B cell (primary cell): ENCODE results near the gene MRAP2. TPM values are rescaled to one million over a fixed set of nuclear protein-coding genes. Genes with fewer than 3 reads are reported as not detected.

Source experiments
- ATAC-seq: fragments of 200-7000 bp; cut with Tn5 transposase; one replicate; pipeline ENCODE4 v1.10.0; 2021; ENCODE audit warnings: low read depth, mild to moderate bottlenecking, moderate number of reproducible peaks, moderate library complexity
- CTCF ChIA-PET: fragments of 350-600 bp; sonication (Branson Sonifier 250); formaldehyde crosslinking; loops from one replicate; lab custom pipeline; 2021; ENCODE audit warnings: antibody characterized with exemption, inconsistent platforms; lab: Charles Lee
- POLR2A ChIA-PET: fragments of 350-600 bp; sonication (Branson Sonifier 250); formaldehyde crosslinking; loops from one replicate; lab custom pipeline; 2021; ENCODE audit warnings: antibody characterized with exemption; lab: Charles Lee
- DNase-seq: peaks from one replicate; pipeline ENCODE4 v3.0.0; 2013
- H2AFZ ChIP-seq: 2 replicates; pipeline ENCODE4 v1.6.1; 2012; ENCODE audit warnings: mild to moderate bottlenecking, low read depth, low read length; ENCODE audit not compliant: insufficient read depth, poor library complexity, severe bottlenecking
- H3K27ac ChIP-seq, 2 donors: 1 replicate in 1 of 2; 2 replicates in 1 of 2; pipeline ENCODE4 v1.5.1; 2012 to 2013; ENCODE audit warnings: low read length in 2 of 2, mild to moderate bottlenecking in 2 of 2, moderate library complexity in 1 of 2
- H3K27me3 ChIP-seq, 4 experiments: fragments of 200-600 bp in 1 of 4; sonication (generic) in 1 of 4; replicated peaks in 1 of 4; 1 replicate in 2 of 4; 2 replicates in 2 of 4; pipeline versions ENCODE4 v1.6.1 to v1.7.0; 2013 to 2016; ENCODE audit warnings: low read length in 3 of 4, mild to moderate bottlenecking in 2 of 4, mixed read lengths in 1 of 4, moderate library complexity in 1 of 4; ENCODE audit not compliant: insufficient read depth in 4 of 4, control insufficient read depth in 3 of 4; ENCODE audit errors: control extremely low read depth in 1 of 4
- H3K36me3 ChIP-seq, 2 experiments: replicated peaks in 1 of 2; 1 replicate in 1 of 2; 2 replicates in 1 of 2; pipeline versions ENCODE4 v1.6.1 to v1.7.1; 2013; ENCODE audit warnings: low read length in 1 of 2; ENCODE audit not compliant: insufficient read depth in 2 of 2, control insufficient read depth in 1 of 2; ENCODE audit errors: control extremely low read depth in 1 of 2, extremely low read depth in 1 of 2
- H3K4me1 ChIP-seq, 2 donors: fragments of 200-600 bp in 1 of 2; sonication (generic) in 1 of 2; 1 replicate in 1 of 2; 2 replicates in 1 of 2; pipeline versions ENCODE4 v1.5.1 to v1.6.1; 2013 to 2017; ENCODE audit warnings: low read length in 2 of 2; ENCODE audit not compliant: control insufficient read depth in 2 of 2, insufficient read depth in 2 of 2
- H3K4me2 ChIP-seq: replicated peaks from 2 replicates; pipeline ENCODE3; 2012; ENCODE audit warnings: mild to moderate bottlenecking, low read depth, low read length; ENCODE audit not compliant: poor library complexity, severe bottlenecking
- H3K4me3 ChIP-seq, 5 experiments: fragments of 200-600 bp in 1 of 5; sonication (generic) in 1 of 5; 1 replicate in 3 of 5; 2 replicates in 2 of 5; pipeline versions ENCODE4 v1.5.1 to v1.7.0; 2011 to 2016; ENCODE audit warnings: low read length in 4 of 5, mild to moderate bottlenecking in 4 of 5, low read depth in 2 of 5, control low read depth in 1 of 5, moderate library complexity in 1 of 5; ENCODE audit not compliant: insufficient read depth in 1 of 5; ENCODE audit errors: control extremely low read depth in 1 of 5, extremely low read depth in 1 of 5
- H3K79me2 ChIP-seq: fragments of 200-600 bp; sonication (generic); one replicate; pipeline ENCODE4 v1.6.0; 2016; ENCODE audit warnings: low read length; ENCODE audit not compliant: control insufficient read depth, insufficient read depth
- H3K9ac ChIP-seq: fragments of 200-600 bp; sonication (generic); 2 replicates; pipeline ENCODE4 v1.6.1; 2017; ENCODE audit warnings: mild to moderate bottlenecking, low read length, moderate library complexity
- H3K9me3 ChIP-seq, 3 donors: one replicate each; pipeline versions ENCODE4 v1.6.1 to v1.7.1; 2013; ENCODE audit warnings: low read length in 2 of 3; ENCODE audit not compliant: control insufficient read depth in 2 of 3, insufficient read depth in 1 of 3; ENCODE audit errors: control extremely low read depth in 1 of 3
- H4K20me1 ChIP-seq: 2 replicates; pipeline ENCODE4 v1.6.0; 2012; ENCODE audit warnings: mild to moderate bottlenecking, low read length; ENCODE audit not compliant: insufficient read depth, control insufficient read depth, poor library complexity, severe bottlenecking
- H3K27ac Mint-ChIP-seq: one replicate; pipeline ENCODE4 v1.8.0; 2021; ENCODE audit warnings: mixed read lengths
- H3K27me3 Mint-ChIP-seq: one replicate; pipeline ENCODE4 v1.8.0; 2021; ENCODE audit warnings: mixed read lengths
- H3K4me1 Mint-ChIP-seq: one replicate; pipeline ENCODE4 v1.8.0; 2021; ENCODE audit warnings: mixed read lengths
- H3K4me3 Mint-ChIP-seq: one replicate; pipeline ENCODE4 v1.8.0; 2021; ENCODE audit warnings: mixed read lengths
- H3K9me3 Mint-ChIP-seq: one replicate; pipeline ENCODE4 v1.8.0; 2022; ENCODE audit warnings: mixed read lengths; ENCODE audit not compliant: insufficient read depth
- CTCF ChIP-seq: fragments of 200-600 bp; IDR thresholded peaks from one replicate; pipeline ENCODE4 v1.8.0; 2022; ENCODE audit warnings: antibody characterized with exemption, mild to moderate bottlenecking
- EZH2 ChIP-seq: IDR thresholded peaks from 2 replicates; pipeline ENCODE4 v1.6.1; 2012; ENCODE audit warnings: borderline replicate concordance, low read depth, mild to moderate bottlenecking, moderate library complexity, low read length; ENCODE audit not compliant: insufficient read depth, poor library complexity, severe bottlenecking
- WGBS: methylation state at CpG from one replicate; pipeline ENCODE4 v1.1.5; 2013; ENCODE audit warnings: missing lambda C conversion rate; ENCODE audit not compliant: insufficient coverage; 5-methylcytosine and 5-hydroxymethylcytosine counted together
- intact Hi-C: fragments of 100-400 bp; cut with micrococcal nuclease; formaldehyde crosslinking; loops from one replicate; pipeline ENCODE4 v1.10.0; 2022
- polyA plus RNA-seq: library from polyadenylated mRNA; depleted of rRNA; stranded (reverse); fragments of >200 nt; gene quantifications from 2 replicates; pipeline ENCODE4 v1.2.3, GENCODE V29; 2012
- total RNA-seq, 2 donors: library from RNA; stranded (reverse); fragments of 120-200 nt in 1 of 2; gene quantifications; 1 replicate in 1 of 2; 2 replicates in 1 of 2; pipeline versions ENCODE4 v1.2.3 to v1.2.4, GENCODE V29; 2013 to 2022

The MRAP2 gene
- total and polyA plus RNA-seq, 2 donors (not counting 1 experiment from before 2014, with no cell fraction given) = not detected

GRCh38 chr6:84050408-84050807 lies 16.8 kb downstream of the MRAP2 start:
- WGBS = 86% methylated on average over 5 of the region's 5 CpGs
- Mint-ChIP-seq H3K9me3 (no peaks in the 10 kb centered on the region), H3K4me1 (no peaks in the 10 kb centered on the region), H3K4me3 (no peak overlapping the region), H3K27ac (no peak overlapping the region), H3K27me3 (peaks cover 8% of the 10 kb centered on the region)
- no peaks in the 10 kb centered on the region for H3K9me3 ChIP-seq
- no peak overlapping the region for H3K9ac ChIP-seq
- H3K4me1 ChIP-seq = no peaks in the 10 kb centered on the region
- H4K20me1 ChIP-seq = no peaks in the 10 kb centered on the region
- DNase-seq (no peak), ATAC-seq (no peak)
- ChIA-PET CTCF (no interaction called here), POLR2A (no interaction called here)
- H3K79me2 ChIP-seq = no peaks in the 10 kb centered on the region
- H3K4me3 ChIP-seq = no peak overlapping the region
- H3K27me3 ChIP-seq = no peaks in the 10 kb centered on the region
- no peak overlapping the region for H3K4me2 ChIP-seq
- no peak overlapping the region for H3K27ac ChIP-seq
- TF ChIP-seq CTCF (no peak), EZH2 (no peak)
- no peaks in the 10 kb centered on the region for H3K36me3 ChIP-seq
- intact Hi-C loops = loop anchor here (10.0 kb wide), 1 partner anchor 166 kb away; no protein-coding TSS in a partner anchor
- no peak overlapping the region for H2AFZ ChIP-seq

GRCh38 chr6:84052204-84052882 lies 18.8 kb downstream of the MRAP2 start:
- no peak overlapping the region for H3K27ac Mint-ChIP-seq
- 80% methylated on average over 7 of the region's 7 CpGs for WGBS
- ChIA-PET POLR2A (no interaction called here), CTCF (no interaction called here)
- TF ChIP-seq EZH2 (no peak), CTCF (no peak)
- Histone ChIP-seq H3K36me3 (no peaks in the 10 kb centered on the region), H3K9me3 (no peaks in the 10 kb centered on the region), H3K27me3 (no peaks in the 10 kb centered on the region), H2AFZ (no peak overlapping the region), H3K27ac (no peak overlapping the region), H3K4me2 (no peak overlapping the region), H3K4me3 (no peak overlapping the region), H3K79me2 (no peaks in the 10 kb centered on the region), H3K9ac (no peak overlapping the region), H3K4me1 (no peaks in the 10 kb centered on the region), H4K20me1 (no peaks in the 10 kb centered on the region)
- H3K4me1 Mint-ChIP-seq = no peaks in the 10 kb centered on the region
- H3K4me3 Mint-ChIP-seq = no peak overlapping the region
- intact Hi-C loops = loop anchor here (10.0 kb wide), 1 partner anchor 168 kb away; no protein-coding TSS in a partner anchor
- peaks cover 8% of the 10 kb centered on the region for H3K27me3 Mint-ChIP-seq
- ATAC-seq (no peak), DNase-seq (no peak)
- H3K9me3 Mint-ChIP-seq = no peaks in the 10 kb centered on the region
